GM12872 (cell line): ENCODE results near the gene RASSF3.

ENCODE experiments used
- TF ChIP-seq, protein P1 (sequence below): IDR thresholded peaks from 3 replicates; pipeline ENCODE4 v1.5.1; 2011; ENCODE audit warnings: low read depth, mild to moderate bottlenecking, low read length, moderate library complexity; ENCODE audit not compliant: insufficient read depth

RASSF3 gene

DNA sequence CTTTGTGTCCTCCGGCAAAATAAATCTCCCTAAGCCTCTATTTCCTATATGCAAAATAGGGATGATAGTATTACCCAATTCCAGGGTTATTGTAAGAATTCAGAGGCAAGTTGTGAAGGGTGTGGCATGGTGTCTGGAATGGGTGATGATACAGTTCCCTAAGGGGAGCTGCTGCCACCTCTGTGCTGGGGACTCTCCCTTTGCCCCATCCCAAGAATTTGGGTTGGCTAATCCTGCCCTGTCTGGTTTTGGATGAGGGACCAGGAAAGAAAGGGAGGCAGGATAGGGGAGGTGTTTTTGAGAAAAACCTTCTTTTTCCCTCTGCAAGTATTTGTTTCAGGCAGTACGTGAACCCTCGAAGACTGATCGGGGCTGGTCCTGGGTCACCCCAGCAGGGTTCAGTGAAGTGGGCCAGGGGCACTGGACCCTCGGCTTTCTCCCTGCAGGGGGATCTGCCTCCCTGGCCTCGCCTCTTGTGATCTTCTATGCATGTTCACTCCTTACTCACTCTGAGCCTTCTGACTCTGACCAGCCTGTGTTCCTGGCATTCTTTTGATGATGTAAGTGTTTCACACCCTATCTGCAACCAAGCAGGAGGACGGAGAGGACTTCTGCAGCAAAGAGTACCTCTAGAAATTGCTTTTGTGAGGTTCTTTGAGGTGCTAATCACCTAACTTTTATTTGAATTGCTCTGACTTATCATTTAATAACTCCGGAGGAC, 60.8 kb downstream of the RASSF3 start:
- TF ChIP-seq, protein P1, sequence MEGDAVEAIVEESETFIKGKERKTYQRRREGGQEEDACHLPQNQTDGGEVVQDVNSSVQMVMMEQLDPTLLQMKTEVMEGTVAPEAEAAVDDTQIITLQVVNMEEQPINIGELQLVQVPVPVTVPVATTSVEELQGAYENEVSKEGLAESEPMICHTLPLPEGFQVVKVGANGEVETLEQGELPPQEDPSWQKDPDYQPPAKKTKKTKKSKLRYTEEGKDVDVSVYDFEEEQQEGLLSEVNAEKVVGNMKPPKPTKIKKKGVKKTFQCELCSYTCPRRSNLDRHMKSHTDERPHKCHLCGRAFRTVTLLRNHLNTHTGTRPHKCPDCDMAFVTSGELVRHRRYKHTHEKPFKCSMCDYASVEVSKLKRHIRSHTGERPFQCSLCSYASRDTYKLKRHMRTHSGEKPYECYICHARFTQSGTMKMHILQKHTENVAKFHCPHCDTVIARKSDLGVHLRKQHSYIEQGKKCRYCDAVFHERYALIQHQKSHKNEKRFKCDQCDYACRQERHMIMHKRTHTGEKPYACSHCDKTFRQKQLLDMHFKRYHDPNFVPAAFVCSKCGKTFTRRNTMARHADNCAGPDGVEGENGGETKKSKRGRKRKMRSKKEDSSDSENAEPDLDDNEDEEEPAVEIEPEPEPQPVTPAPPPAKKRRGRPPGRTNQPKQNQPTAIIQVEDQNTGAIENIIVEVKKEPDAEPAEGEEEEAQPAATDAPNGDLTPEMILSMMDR = no peak

DNA sequence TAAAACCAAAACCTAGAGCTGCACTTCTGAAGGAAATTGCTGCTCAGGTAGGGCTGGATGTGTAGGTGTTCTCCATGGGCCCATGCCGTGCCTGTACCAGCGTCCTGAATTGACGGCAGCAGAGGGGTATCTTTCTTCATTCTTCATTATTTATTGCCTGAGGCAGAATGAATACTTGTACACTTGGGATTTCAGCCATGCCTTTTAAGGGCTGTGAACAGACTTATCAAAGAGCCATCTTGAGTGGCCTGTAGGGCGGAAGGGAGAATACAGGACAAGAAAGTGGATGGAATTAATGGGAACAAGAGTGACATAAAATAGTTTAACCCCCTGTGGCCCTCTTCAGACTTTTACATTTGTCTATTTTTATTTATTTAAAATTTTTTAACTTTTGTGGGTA, 61.4 kb downstream of the RASSF3 start:
- TF ChIP-seq, protein P1 = no peak

DNA sequence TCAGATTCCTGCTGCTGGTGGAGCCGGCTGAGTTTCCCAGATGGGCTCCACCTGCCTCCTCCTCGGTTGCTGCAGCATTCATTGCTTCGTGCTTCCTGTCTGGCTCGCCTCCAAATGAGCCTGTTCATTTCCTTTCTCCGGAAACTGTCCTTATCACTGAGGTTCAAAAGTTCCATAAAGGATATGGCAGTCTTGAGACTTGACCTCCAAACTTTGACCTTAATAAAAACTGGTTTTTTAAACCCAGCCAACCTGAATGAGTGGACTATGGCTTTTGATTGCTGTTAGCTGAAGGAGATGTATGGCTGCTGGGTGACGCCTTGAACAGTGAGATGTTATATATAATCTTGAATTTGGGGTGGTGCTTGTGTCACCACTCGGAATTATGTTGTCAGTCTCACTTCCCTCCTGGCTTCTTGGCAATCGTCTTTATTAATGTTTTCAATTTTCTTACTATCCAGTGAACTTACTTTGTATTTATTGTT, 62.7 kb downstream of the RASSF3 start:
- TF ChIP-seq, protein P1 = no peak

- TF ChIP-seq, protein P1 = no peak
These were observed 63.3 kb downstream of the RASSF3 start for GRCh38 chr12:64673490-64674169.

GRCh38 chr12:64674367-64674922, 64.2 kb downstream of the RASSF3 start:
- TF ChIP-seq, protein P1 = no peak

DNA sequence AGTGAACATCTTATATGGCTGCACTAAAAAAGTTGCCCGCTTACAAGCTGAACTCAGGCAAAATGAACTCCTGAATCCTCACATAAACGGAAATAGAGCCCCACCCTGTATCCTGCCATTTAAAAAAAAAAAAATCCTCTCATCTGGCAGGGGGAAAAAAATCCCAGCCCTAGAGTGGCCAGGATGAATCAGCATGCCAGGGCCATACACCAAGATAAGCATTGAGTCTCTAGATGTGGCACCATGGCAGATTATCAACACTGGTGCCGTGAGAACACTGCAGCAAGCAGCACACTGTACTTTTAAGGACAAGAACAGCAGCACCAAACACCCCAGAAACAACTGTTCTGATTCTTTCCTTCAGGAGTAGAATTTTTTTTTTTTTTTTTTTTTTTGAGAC, 65.5 kb downstream of the RASSF3 start:
- TF ChIP-seq, protein P1 = no peak

GRCh38 chr12:64678248-64678647, 68.0 kb downstream of the RASSF3 start:
- TF ChIP-seq, protein P1 = peak; percentile 53
